MM.1S (cell line): ENCODE results near the gene PSG7.
"Not testable (repeated sequence)": the region's sequence is repeated elsewhere in the genome, so short reads cannot be mapped to it uniquely, and the experiment has no call there.

Experiments used
- DNase-seq: peaks from one replicate; pipeline ENCODE4 v3.0.0-alpha.2; 2015
- H2AFZ ChIP-seq: fragments of 300-600 bp; sonication (generic); 2 replicates; pipeline ENCODE4 v1.6.0; 2016; ENCODE audit warnings: antibody characterized with exemption, low read length
- H3F3A ChIP-seq: fragments of 300-600 bp; sonication (generic); 2 replicates; pipeline ENCODE4 v1.6.1; 2016; ENCODE audit warnings: mild to moderate bottlenecking, antibody characterized with exemption, low read length, moderate library complexity, mixed read lengths; ENCODE audit not compliant: insufficient read depth
- H3K27ac ChIP-seq: fragments of 300-600 bp; sonication (generic); 2 replicates; pipeline ENCODE4 v1.5.1; 2016; ENCODE audit warnings: mild to moderate bottlenecking, low read length
- H3K27me3 ChIP-seq: fragments of 300-600 bp; sonication (generic); replicated peaks from 2 replicates; pipeline ENCODE4 v1.6.0; 2016; ENCODE audit warnings: low read length; ENCODE audit not compliant: insufficient read depth
- H3K36me3 ChIP-seq: fragments of 300-600 bp; sonication (generic); replicated peaks from 2 replicates; pipeline ENCODE4 v1.6.1; 2016; ENCODE audit warnings: mild to moderate bottlenecking, low read length, mixed read lengths; ENCODE audit not compliant: insufficient read depth
- H3K4me1 ChIP-seq: fragments of 300-600 bp; sonication (generic); 2 replicates; pipeline ENCODE4 v1.6.1; 2016; ENCODE audit warnings: low read length, mixed read lengths
- H3K4me2 ChIP-seq: fragments of 300-600 bp; sonication (generic); 2 replicates; pipeline ENCODE4 v1.6.0; 2016; ENCODE audit warnings: low read depth, low read length
- H3K4me3 ChIP-seq: fragments of 300-600 bp; sonication (generic); 2 replicates; pipeline ENCODE4 v1.5.1; 2016; ENCODE audit warnings: low read length, mixed read lengths
- H3K79me2 ChIP-seq: fragments of 300-600 bp; sonication (generic); 2 replicates; pipeline ENCODE4 v1.6.1; 2016; ENCODE audit warnings: mixed run types, low read length, mixed read lengths
- H3K9ac ChIP-seq: fragments of 300-600 bp; sonication (generic); 2 replicates; pipeline ENCODE4 v1.6.1; 2016; ENCODE audit warnings: low read length, mixed read lengths
- H3K9me2 ChIP-seq: fragments of 300-600 bp; sonication (generic); replicated peaks from 2 replicates; pipeline ENCODE4 v1.6.1; 2016; ENCODE audit warnings: mild to moderate bottlenecking, low read length, mixed read lengths; ENCODE audit not compliant: insufficient read depth
- H3K9me3 ChIP-seq: fragments of 300-600 bp; sonication (generic); replicated peaks from 2 replicates; pipeline ENCODE4 v1.6.1; 2016; ENCODE audit warnings: mild to moderate bottlenecking, low read length, mixed read lengths; ENCODE audit not compliant: insufficient read depth
- H4K20me1 ChIP-seq: fragments of 300-600 bp; sonication (generic); 2 replicates; pipeline ENCODE4 v1.6.1; 2016; ENCODE audit warnings: mild to moderate bottlenecking, low read length, moderate library complexity, mixed read lengths; ENCODE audit not compliant: insufficient read depth
- CTCF ChIP-seq: fragments of 300-600 bp; sonication (generic); IDR thresholded peaks from 2 replicates; pipeline ENCODE4 v1.5.1; 2016; ENCODE audit warnings: antibody characterized with exemption, low read length, mixed read lengths
- EZH2 ChIP-seq: fragments of 300-600 bp; sonication (generic); optimal IDR thresholded peaks from 2 replicates; pipeline ENCODE3; 2017; ENCODE audit warnings: low read depth, mild to moderate bottlenecking, antibody characterized with exemption, low read length, mixed read lengths
- EZH2phosphoT487 ChIP-seq: fragments of 300-600 bp; sonication (generic); IDR thresholded peaks from 2 replicates; pipeline ENCODE4 v1.6.1; 2018; ENCODE audit warnings: antibody characterized with exemption, low read length

Gene PSG7

GRCh38 chr19:42933412-42933811 is 3.6 kb downstream of the PSG7 start:
- not testable (repeated sequence) for H4K20me1 ChIP-seq, H3K4me1 ChIP-seq, H2AFZ ChIP-seq, H3K9ac ChIP-seq, H3K27me3 ChIP-seq, H3K79me2 ChIP-seq, H3K9me3 ChIP-seq, H3K4me2 ChIP-seq, H3K4me3 ChIP-seq, H3F3A ChIP-seq, DNase-seq, H3K9me2 ChIP-seq, H3K36me3 ChIP-seq, H3K27ac ChIP-seq

- H3K27ac ChIP-seq, H3K4me2 ChIP-seq, H3K79me2 ChIP-seq, H3K9me3 ChIP-seq, H3K9me2 ChIP-seq, H2AFZ ChIP-seq, H3K4me3 ChIP-seq, H3K4me1 ChIP-seq, DNase-seq, H3K27me3 ChIP-seq, H3K9ac ChIP-seq, H3K36me3 ChIP-seq, H4K20me1 ChIP-seq, H3F3A ChIP-seq: not testable (repeated sequence)
These were observed 4.4 kb downstream of the PSG7 start for GRCh38 chr19:42932485-42933101.

- not testable (repeated sequence) for H3K4me2 ChIP-seq, H2AFZ ChIP-seq, H3K9ac ChIP-seq, H3K27ac ChIP-seq, H3K4me3 ChIP-seq, H3K9me2 ChIP-seq, H3K27me3 ChIP-seq, H3K79me2 ChIP-seq, H3K9me3 ChIP-seq, DNase-seq, H3F3A ChIP-seq, H3K36me3 ChIP-seq, H3K4me1 ChIP-seq, H4K20me1 ChIP-seq
- peak; percentile 40 for TF ChIP-seq CTCF
These were observed 6.8 kb downstream of the PSG7 start for GRCh38 chr19:42930214-42930613.

GRCh38 chr19:42928896-42929295 is 8.1 kb downstream of the PSG7 start:
- H3K27ac ChIP-seq, result no peak overlapping the region

More at GRCh38 chr19:42928896-42929295, 8.1 kb downstream of the PSG7 start:
- no peaks in the 10 kb centered on the region for H3K4me1 ChIP-seq
- no peak overlapping the region for H3K9ac ChIP-seq
- H3K4me3 ChIP-seq, result no peak overlapping the region
- TF ChIP-seq CTCF (no peak), EZH2phosphoT487 (no peak), EZH2 (no peak)
- H3K9me2 ChIP-seq, result no peaks in the 10 kb centered on the region
- no peak overlapping the region for H2AFZ ChIP-seq
- H3K36me3 ChIP-seq, result no peaks in the 10 kb centered on the region
- H4K20me1 ChIP-seq, result no peaks in the 10 kb centered on the region
- H3F3A ChIP-seq, result no peaks in the 10 kb centered on the region
- H3K4me2 ChIP-seq, result no peak overlapping the region
- no peaks in the 10 kb centered on the region for H3K27me3 ChIP-seq
- no peaks in the 10 kb centered on the region for H3K79me2 ChIP-seq
- H3K9me3 ChIP-seq, result no peaks in the 10 kb centered on the region
- DNase-seq, result no peak
